T-helper 2 cell (primary cell): ENCODE measurements around the gene TRPT1.
A peak's percentile ranks its signal among the peaks of the same experiment; 100 is the strongest.

ENCODE experiments used
- DNase-seq, 5 experiments: peaks; one replicate each; pipeline versions ENCODE4 v3.0.0 to v3.0.0-alpha.2; 2012 to 2022

The TRPT1 gene

GRCh38 chr11:64244107-64244506 is 18.1 kb upstream of the TRPT1 start:
- no peak for DNase-seq

- no peak for DNase-seq
Measured at GRCh38 chr11:64243236-64243854, 17.4 kb upstream of the TRPT1 start.

- peak in 2 of 5 experiments; percentile 98 to 100 for DNase-seq
Measured at GRCh38 chr11:64241491-64242374, 15.7 kb upstream of the TRPT1 start.

- DNase-seq: peak in 3 of 5 experiments; percentile 99 to 100 (median 100)
Measured at GRCh38 chr11:64241241-64241490, 15.2 kb upstream of the TRPT1 start.

DNA sequence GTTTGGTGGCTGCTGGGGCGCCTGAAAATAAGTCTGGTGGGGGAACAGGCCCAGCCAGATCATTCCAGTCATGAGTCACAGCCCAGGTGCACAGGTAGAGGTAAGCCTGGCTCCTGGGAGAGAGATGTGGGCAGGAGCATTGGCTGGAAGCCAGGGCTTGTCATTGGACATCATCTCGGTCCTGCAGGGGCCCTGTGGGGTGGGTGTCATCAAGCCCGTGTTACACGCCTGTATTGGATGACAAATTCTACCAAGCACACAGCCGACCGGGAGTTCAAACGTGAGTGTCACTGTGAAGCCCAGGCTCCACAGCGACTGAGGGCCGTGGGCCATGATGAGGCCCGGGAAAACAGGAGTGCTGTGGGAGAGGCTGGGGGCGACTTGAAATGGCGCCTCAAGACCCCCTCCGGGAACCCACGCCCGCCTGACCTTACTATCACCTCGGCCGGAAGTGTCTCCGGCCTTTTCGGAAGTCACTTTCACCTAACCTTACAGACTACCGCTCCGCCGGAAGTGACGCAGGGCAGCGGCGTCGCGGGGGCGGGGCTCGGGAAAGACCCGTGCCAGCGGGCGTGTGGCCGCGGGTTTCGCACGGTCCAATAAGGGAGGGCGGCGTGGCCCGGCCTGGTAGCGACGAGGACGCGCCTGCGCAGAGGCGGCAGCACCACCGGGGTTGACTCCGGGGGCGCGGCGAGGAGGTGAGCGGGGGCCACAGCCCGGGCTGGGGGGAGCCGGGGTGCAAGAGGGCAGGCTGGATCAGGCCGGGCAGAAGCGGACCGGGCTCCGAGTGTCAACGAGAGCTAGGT is 14.7 kb upstream of the TRPT1 start, which contains the start of gene FKBP2:
Gene FKBP2 (plus strand): TSS at position 661 of the 806 bp plus-strand sequence. CDS start 1,293 bp downstream, outside the sequence.
- DNase-seq: peak; percentile 96 to 99 (median 98)

DNA sequence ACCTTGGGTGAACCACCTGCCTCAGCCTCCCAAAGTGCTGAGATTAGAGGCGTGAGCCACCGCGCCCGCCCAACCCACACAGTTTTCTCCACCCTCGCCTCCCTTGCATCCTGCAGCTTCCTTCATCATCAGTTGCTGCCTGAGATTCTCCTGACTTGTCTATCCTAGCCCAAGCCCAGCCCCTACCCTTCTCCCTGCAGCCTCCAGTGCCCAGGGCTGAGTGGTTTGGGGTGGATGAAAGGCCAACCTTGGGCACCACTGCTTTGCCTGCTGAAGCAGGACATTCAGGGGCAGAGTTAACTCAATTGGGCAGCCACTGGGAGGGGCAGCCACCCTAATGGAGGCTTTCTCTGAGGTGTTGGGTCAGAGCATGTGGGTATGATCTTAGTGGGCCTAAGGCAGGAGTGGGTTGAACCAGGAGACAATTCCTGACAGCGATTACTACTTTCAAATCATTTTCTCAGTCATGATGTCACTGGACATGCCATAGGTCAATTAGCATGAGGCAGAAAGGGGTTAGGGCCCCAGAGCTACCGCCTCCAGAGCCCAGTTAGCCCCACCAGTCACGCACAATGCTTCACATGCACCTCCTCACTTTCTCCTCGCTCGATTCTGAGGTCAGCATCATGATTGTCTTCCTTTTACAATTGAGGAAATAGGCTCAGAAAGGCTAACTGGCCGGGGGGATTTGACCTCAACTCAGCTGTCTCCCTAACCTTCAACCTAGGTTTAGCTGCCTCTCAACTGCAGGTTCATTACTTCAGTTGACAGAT is 13.9 kb upstream of the TRPT1 start:
- no peak for DNase-seq

DNA sequence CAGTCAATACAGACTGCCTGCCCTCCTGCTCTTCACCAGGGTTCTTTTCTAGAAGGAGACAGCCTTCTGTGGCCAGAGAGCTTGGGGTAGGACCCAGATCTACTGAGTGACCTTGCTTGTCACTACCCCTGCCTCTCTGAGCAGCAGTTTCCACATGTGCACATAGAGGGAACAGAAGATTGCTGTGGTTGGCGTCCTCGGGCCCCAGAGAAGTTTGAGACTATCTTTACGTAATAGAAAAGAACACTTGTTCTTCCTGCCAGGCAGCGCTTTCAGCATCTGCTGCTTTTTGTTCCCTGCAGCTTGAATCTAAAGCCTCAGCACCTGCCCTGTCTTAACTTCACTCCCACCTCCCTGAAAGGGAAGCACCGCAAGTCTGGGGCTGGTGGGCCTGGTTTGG is 13.0 kb upstream of the TRPT1 start:
- DNase-seq: no peak

DNA sequence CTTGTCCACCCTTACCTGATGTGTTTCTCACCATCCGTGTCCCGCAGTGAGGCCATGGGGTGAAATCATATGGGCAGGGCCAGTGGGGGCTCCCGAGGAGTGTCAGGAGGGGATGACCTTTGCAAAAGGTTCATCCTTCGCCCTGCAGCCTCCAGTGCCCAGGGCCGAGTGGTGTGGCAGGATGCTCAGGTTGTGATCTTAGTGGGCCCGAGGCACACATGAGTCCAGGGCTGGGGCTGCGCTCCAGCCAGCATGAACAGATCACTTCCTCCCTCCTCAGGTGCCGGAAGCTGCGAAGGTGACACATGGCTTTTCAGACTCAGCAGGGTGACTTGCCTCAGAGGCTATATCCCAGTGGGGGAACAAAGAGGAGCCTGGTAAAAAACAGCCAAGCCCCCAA is 12.1 kb upstream of the TRPT1 start:
- DNase-seq: no peak

DNA sequence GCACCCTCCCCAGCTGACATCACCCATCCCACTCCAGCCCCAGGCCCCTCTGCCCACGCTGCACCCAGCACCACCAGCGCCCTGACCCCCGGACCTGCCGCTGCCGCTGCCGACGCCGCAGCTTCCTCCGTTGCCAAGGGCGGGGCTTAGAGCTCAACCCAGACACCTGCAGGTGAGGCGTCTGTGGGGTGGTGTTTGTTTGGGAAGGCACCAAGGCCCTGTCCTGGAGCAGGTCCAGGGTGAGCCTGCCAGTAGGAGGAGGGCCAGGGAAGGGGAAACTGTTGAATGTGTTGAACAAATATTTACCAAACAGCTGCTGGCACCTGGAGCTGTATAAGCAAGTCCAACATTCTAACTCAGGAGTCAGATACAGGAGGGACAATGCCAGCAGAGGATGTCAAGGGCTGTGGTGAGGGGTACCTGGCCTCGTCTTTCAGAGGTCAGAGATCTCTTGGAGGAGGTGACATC is 11.5 kb upstream of the TRPT1 start:
- DNase-seq: no peak

DNA sequence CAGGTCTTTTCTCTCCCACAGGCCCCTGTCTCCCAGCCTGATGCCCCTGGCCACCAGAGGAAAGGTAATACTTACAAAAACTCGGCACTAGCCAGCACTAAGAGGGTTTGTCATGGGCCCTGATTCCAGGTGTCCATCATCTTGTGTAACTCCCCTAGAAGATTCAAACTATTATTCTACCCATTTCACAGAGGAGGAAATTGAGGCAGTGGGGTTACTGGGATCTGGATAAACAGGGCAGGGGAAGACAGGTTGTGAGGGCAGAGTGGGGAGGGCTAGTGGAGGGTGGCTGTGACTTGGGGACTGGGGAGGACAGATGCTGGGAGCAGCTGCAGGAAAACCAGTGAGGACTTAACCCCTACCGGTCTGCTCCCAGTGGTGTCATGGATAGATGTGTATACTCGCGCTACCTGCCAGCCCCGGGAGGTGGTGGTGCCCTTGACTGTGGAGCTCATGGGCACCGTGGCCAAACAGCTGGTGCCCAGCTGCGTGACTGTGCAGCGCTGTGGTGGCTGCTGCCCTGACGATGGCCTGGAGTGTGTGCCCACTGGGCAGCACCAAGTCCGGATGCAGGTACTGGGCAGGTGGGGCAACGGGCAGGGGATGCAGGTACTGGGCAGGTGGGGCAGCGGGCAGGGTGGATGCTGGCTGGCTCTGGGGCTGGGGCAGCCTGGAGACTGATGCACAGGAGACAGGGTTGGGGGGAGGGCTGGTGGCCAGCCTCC is 9.6 kb upstream of the TRPT1 start:
- DNase-seq: no peak

DNA sequence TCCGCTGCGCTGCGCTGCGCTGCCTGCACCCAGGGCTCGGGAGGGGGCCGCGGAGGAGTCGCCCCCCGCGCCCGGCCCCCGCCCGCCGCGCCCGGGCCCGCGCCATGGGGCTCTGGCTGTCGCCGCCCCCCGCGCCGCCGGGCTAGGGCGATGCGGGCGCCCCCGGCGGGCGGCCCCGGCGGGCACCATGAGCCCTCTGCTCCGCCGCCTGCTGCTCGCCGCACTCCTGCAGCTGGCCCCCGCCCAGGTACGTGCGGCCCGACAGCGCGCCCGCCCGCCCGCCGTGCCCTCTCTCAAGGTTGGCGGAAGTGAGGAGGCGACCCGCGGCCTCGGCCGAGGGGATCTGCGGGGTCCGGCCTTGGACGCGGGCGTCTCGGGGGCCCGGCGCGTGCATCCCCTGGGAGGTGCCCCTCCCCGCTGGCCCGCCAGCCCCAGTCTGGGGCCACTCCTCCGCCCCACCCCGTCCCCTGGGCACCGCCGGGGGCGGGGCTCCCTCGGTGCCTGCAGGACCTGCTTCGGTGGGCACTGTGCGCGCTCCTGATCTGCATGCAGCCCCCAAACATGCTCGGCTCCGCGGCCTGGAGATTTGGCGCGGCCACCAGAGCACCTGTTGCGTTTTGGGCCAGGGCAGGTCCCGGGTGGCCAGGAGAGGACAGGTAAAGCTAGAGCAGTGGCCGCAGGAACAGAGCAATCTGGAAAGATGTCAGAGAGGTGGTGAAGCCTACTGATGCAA is 8.8 kb upstream of the TRPT1 start:
- peak in 3 of 5 experiments; percentile 46 to 67 (median 59) for DNase-seq

GRCh38 chr11:64233913-64234586 is 8.1 kb upstream of the TRPT1 start, which contains the start of gene VEGFB:
TSS of gene VEGFB (plus strand) at chr11:64234584. CDS start at chr11:64234834, 250 bp downstream.
- peak in 4 of 5 experiments; percentile 60 to 80 (median 68) for DNase-seq

DNA sequence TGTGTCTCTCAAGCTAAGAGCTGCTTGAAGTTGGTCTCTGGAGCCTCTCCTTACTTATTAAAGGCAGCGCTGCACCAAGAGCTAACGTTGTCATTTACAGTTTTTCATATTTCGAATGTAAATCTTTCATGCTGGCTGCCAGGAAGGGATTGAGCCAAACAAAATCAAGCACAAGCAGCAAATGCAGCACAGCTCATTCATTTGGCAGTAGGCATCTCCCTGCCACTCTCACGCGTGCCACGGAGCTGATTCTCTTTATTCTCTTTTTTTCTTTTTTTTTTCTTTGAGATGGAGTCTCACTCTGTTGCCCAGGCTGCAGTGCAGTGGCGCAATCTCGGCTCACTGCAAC is 7.0 kb upstream of the TRPT1 start:
- no peak for DNase-seq

- no peak for DNase-seq
Measured at GRCh38 chr11:64232182-64232966, 6.4 kb upstream of the TRPT1 start.

GRCh38 chr11:64231546-64231945 is 5.6 kb upstream of the TRPT1 start:
- no peak for DNase-seq

GRCh38 chr11:64230985-64231365 is 5.0 kb upstream of the TRPT1 start:
- DNase-seq: peak in 1 of 5 experiments; percentile 25

DNA sequence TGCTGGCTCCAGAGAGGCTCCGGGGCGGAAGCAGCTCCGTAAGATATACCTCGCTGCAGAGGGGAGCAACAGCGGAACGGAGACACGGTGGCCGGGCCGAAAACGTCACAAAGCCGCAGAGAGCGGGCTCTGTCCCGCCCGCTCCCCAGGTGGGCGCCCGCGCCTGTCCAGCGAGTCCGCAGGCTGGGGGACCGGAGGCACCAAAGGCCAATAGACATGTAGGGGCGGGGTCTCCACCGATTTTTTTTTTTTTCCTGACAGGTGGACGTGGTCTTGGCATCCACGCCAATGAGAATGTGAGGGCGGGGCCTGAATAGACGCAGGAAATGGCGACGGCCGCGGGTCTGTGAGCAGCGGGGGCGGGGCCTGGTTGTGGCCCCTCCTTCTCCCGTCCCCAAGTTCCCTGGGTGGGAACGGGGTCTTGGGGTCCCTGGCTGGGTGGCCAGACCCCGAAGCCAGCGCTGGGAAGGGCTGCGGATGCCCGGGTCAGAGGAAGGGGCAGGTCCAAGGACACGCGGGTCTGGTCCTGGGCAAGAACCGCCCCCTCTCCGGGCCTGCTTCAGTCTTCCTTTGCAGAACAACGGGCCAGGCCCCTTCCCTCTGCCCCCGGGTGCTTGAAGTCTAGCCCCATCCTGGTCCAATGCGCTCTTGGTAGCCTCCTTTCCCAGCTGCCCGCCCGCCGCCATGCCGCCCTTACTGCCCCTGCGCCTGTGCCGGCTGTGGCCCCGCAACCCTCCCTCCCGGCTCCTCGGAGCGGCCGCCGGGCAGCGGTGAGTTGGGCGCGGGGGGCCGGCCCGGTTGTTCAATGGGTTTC is 4.4 kb upstream of the TRPT1 start, which contains the start of gene DNAJC4:
Gene DNAJC4 (plus strand): TSS at position 378 of the 814 bp plus-strand sequence. CDS start 307 bp downstream, at position 685.
- DNase-seq: peak; percentile 73 to 93 (median 83)

DNA sequence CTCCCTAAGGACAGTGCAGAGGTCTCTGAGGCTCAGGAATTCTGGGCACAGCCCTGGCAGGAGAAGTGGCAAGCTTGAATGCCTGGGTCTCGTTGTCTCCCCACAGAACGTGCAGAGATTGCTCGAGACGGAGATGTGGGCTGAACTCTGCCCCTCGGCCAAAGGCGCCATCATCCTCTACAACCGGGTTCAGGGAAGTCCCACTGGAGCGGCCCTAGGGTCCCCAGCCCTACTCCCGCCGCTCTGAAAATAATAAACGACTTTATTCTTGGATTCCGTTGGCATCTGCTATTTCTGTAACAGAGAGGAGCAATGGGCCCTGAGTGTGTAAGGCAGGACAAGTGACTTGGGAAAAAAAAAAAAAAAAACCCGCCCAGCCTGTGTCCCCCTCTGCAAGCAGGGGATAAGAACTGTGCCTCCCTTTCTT is 3.8 kb upstream of the TRPT1 start:
- DNase-seq: no peak
